HCT116 (cell line): ENCODE results near the gene NAA60.

ENCODE experiments used
- ATF3 ChIP-seq: IDR thresholded peaks from 2 replicates; pipeline ENCODE4 v1.6.1; 2012
- CEBPB ChIP-seq: IDR thresholded peaks from 2 replicates; pipeline ENCODE4 v1.6.1; 2012; ENCODE audit warnings: low read depth
- CTCF ChIP-seq, 3 experiments: fragments of 200-600 bp in 1 of 3; sonication (generic) in 1 of 3; IDR thresholded peaks in 2 of 3; conservative IDR thresholded peaks in 1 of 3; 2 replicates each; pipeline ENCODE4 v1.5.1; 2012 to 2017; ENCODE audit warnings: low read depth in 2 of 3, low read length in 2 of 3, antibody characterized with exemption in 1 of 3, borderline replicate concordance in 1 of 3, control low read depth in 1 of 3, mild to moderate bottlenecking in 1 of 3, mixed read lengths in 1 of 3, mixed run types in 1 of 3, moderate library complexity in 1 of 3; ENCODE audit not compliant: insufficient read depth in 1 of 3
- EGR1 ChIP-seq: IDR thresholded peaks from 2 replicates; pipeline ENCODE4 v1.6.1; 2012; ENCODE audit warnings: low read depth
- EZH2 ChIP-seq: fragments of 200-600 bp; sonication (generic); IDR thresholded peaks from 2 replicates; pipeline ENCODE4 v1.6.1; 2017; ENCODE audit warnings: antibody characterized with exemption, mixed run types
- MAX ChIP-seq: IDR thresholded peaks from 2 replicates; pipeline ENCODE4 v1.6.1; 2012
- POLR2AphosphoS5 ChIP-seq: IDR thresholded peaks from 2 replicates; pipeline ENCODE4 v1.6.1; 2011; ENCODE audit warnings: mild to moderate bottlenecking, low read depth, low read length, moderate library complexity
- SP1 ChIP-seq: IDR thresholded peaks from 2 replicates; pipeline ENCODE4 v1.6.1; 2012; ENCODE audit warnings: low read depth
- YY1 ChIP-seq: IDR thresholded peaks from 2 replicates; pipeline ENCODE4 v1.6.1; 2011; ENCODE audit warnings: low read length, low read depth, moderate library complexity, mild to moderate bottlenecking; ENCODE audit not compliant: insufficient replicate concordance; ENCODE audit errors: extremely low read depth

- TF ChIP-seq POLR2AphosphoS5: no peak
- TF ChIP-seq EZH2: no peak
- no peak for TF ChIP-seq CEBPB
- no peak for TF ChIP-seq ATF3
- no peak for TF ChIP-seq EGR1
- TF ChIP-seq MAX: no peak
- TF ChIP-seq YY1: no peak
- TF ChIP-seq SP1: no peak
- no peak for TF ChIP-seq CTCF (IDR thresholded peaks at IDR 0.05 in 2 of 3, conservative IDR thresholded peaks at IDR 0.05 in 1 of 3; ENCODE audit: borderline replicate concordance in 1 of 3, insufficient read depth in 1 of 3, low read depth in 2 of 3, low read length in 2 of 3)
Observed at GRCh38 chr16:3510416-3510815, 66.9 kb downstream of the NAA60 start.
